Brain microvascular endothelial cell (primary cell): ENCODE results near the gene TMC8.
"Not testable (repeated sequence)": the region's sequence is repeated elsewhere in the genome, so short reads cannot be mapped to it uniquely, and the experiment has no call there.

Source experiments
- DNase-seq: peaks from one replicate; pipeline ENCODE4 v3.0.0-alpha.2; 2020
- H3K27ac ChIP-seq: fragments of 250-450 bp; sonication (Bioruptor Pico); 2 replicates; pipeline ENCODE4 v1.5.1; 2020; ENCODE audit warnings: mild to moderate bottlenecking, moderate library complexity
- H3K27me3 ChIP-seq: fragments of 250-450 bp; sonication (Bioruptor Pico); replicated peaks from 2 replicates; pipeline ENCODE4 v1.5.1; 2020; ENCODE audit warnings: mild to moderate bottlenecking
- H3K36me3 ChIP-seq: fragments of 250-450 bp; sonication (Bioruptor Pico); replicated peaks from 2 replicates; pipeline ENCODE4 v1.5.1; 2020; ENCODE audit warnings: mild to moderate bottlenecking
- H3K4me3 ChIP-seq: 2 replicates; pipeline ENCODE4 v1.5.1; 2011; ENCODE audit warnings: low read depth, mild to moderate bottlenecking, control low read depth, low read length, moderate library complexity
- in situ Hi-C: cut with HindIII; loops from 2 replicates; pipeline ENCODE4 v1.10.0; 2017; ENCODE audit warnings: low sequenced_read_pairs, low pct_ligation_motif_present
- TF ChIP-seq, protein P1 (sequence below): IDR thresholded peaks from 2 replicates; pipeline ENCODE4 v1.5.1; 2011; ENCODE audit warnings: low read depth, mild to moderate bottlenecking, moderate library complexity, low read length, control low read depth, inconsistent platforms; ENCODE audit errors: missing control alignments

TMC8 gene

GRCh38 chr17:78135858-78136500 is 5.4 kb downstream of the TMC8 start:
- no peak for DNase-seq
- TF ChIP-seq, protein P1, sequence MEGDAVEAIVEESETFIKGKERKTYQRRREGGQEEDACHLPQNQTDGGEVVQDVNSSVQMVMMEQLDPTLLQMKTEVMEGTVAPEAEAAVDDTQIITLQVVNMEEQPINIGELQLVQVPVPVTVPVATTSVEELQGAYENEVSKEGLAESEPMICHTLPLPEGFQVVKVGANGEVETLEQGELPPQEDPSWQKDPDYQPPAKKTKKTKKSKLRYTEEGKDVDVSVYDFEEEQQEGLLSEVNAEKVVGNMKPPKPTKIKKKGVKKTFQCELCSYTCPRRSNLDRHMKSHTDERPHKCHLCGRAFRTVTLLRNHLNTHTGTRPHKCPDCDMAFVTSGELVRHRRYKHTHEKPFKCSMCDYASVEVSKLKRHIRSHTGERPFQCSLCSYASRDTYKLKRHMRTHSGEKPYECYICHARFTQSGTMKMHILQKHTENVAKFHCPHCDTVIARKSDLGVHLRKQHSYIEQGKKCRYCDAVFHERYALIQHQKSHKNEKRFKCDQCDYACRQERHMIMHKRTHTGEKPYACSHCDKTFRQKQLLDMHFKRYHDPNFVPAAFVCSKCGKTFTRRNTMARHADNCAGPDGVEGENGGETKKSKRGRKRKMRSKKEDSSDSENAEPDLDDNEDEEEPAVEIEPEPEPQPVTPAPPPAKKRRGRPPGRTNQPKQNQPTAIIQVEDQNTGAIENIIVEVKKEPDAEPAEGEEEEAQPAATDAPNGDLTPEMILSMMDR, result no peak
- Histone ChIP-seq H3K27me3 (peaks cover 7% of the 10 kb centered on the region), H3K36me3 (no peaks in the 10 kb centered on the region), H3K27ac (no peak overlapping the region), H3K4me3 (no peak overlapping the region)
- in situ Hi-C loops, result no loop called here

GRCh38 chr17:78137392-78138203 is 7.0 kb downstream of the TMC8 start:
- in situ Hi-C loops, result no loop called here
- TF ChIP-seq, protein P1, result peak; percentile 62
- no peaks in the 10 kb centered on the region for H3K27me3 ChIP-seq
- DNase-seq, result no peak
- H3K36me3 ChIP-seq, result no peaks in the 10 kb centered on the region
- H3K27ac ChIP-seq, result no peak overlapping the region
- no peak overlapping the region for H3K4me3 ChIP-seq

DNA sequence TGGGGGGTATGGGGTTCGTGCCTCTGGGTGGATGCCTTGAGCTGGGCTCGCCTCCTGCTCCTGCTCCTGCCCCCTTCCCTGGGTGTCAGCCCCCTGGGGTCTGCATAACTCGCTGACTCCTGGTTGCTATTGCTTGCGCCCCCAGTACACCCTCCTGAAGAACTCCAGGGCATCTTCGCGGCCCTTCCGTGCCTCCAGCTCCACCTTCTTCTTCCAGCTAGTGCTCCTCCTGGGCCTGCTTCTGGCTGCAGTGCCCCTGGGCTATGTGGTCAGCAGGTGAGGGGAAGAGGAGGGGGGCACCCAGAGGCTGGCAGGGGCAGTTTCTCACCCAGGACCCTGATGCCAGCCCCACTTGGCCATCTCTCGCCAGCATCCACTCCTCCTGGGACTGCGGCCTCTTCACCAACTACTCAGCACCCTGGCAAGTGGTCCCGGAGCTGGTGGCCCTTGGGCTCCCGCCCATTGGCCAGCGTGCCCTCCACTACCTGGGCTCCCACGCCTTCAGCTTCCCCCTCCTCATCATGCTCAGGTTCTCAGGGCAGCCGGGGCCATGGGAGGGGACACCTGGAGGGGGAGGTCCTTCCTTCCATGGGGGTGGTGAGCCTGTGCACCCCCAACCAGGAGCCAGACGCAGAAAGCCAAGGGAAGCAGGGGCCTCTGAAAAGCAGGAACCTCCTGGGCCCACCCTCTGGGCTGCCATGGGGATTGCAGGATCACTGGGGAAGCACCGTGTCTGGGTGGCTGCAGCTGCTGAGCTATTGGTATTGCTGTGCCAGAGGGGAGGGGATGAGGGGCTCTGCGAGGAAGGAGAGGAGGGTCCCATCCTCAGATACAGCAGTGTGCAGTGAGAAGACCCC is 7.9 kb downstream of the TMC8 start:
- in situ Hi-C loops, result no loop called here
- Histone ChIP-seq H3K36me3 (no peaks in the 10 kb centered on the region), H3K27me3 (no peaks in the 10 kb centered on the region), H3K4me3 (no peak overlapping the region), H3K27ac (no peak overlapping the region)
- TF ChIP-seq, protein P1, result no peak
- no peak for DNase-seq

DNA sequence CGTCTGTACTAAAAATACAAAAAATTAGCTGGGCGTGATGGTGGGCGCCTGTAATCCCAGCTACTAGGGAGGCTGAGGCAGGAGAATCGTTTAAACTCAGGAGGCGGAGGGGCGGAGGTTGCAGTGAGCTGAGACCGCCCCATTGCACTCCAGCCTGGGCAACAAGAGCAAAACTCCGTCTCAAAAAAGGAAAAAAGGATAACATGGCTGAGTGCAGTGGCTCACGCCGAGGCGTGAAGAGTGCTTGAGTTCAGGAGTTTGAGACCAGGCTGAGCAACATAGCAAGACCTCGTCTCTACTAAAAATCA is 9.2 kb downstream of the TMC8 start:
- H3K36me3 ChIP-seq, in situ Hi-C loops, H3K4me3 ChIP-seq, H3K27me3 ChIP-seq, DNase-seq, H3K27ac ChIP-seq: not testable (repeated sequence)

- Histone ChIP-seq H3K27me3 (no peaks in the 10 kb centered on the region), H3K27ac (no peak overlapping the region), H3K4me3 (no peak overlapping the region), H3K36me3 (no peaks in the 10 kb centered on the region)
- peak; percentile 47 for DNase-seq
- in situ Hi-C loops, result no loop called here
- TF ChIP-seq, protein P1, result no peak
Measured at GRCh38 chr17:78140169-78141051, 9.8 kb downstream of the TMC8 start.
